ENCODE results near the gene GPR176. TPM values are rescaled to one million over a fixed set of nuclear protein-coding genes. Genes with fewer than 3 reads are reported as not detected.

The GPR176 gene
- total and polyA plus RNA-seq, 4 donors, result 18.2 to 73.6 (median 31.1) TPM

GRCh38 chr15:39869254-39869653, 50.8 kb downstream of the GPR176 start:
- no peak for ATAC-seq (ENCODE audit: low FRiP score)
- H3K36me3 ChIP-seq (ENCODE audit: control insufficient read depth in 1 of 2, insufficient read depth in 2 of 2, low read length in 1 of 2), result no peaks in the 10 kb centered on the region
- intact Hi-C loops (cut with DNase I), result no loop called here
- no peaks in the 10 kb centered on the region for H3K27me3 ChIP-seq (ENCODE audit: control insufficient read depth in 1 of 2, insufficient read depth in 2 of 2, low read length in 1 of 2)
- 94 to 97% methylated on average over 4 of the region's 4 CpGs for WGBS, 2 donors
- no peak overlapping the region for H3K4me3 ChIP-seq (ENCODE audit: low read length in 2 of 2)
- no peaks in the 10 kb centered on the region for H3K9me3 ChIP-seq (ENCODE audit: control insufficient read depth, low read length)
- peaks cover 2 to 3% of the 10 kb centered on the region in 2 donors for H3K4me1 ChIP-seq (ENCODE audit: control insufficient read depth in 1 of 2, insufficient read depth in 2 of 2, low read length in 2 of 2)
- DNase-seq, result no peak
- no peak overlapping the region for H3K27ac ChIP-seq (ENCODE audit: low read depth in 1 of 2, low read length in 2 of 2)

- Histone ChIP-seq H3K27ac (ENCODE audit: low read depth in 1 of 2, low read length in 2 of 2) (no peak overlapping the region), H3K36me3 (ENCODE audit: control insufficient read depth in 1 of 2, insufficient read depth in 2 of 2, low read length in 1 of 2) (no peaks in the 10 kb centered on the region), H3K4me3 (ENCODE audit: low read length in 2 of 2) (no peak overlapping the region), H3K4me1 (ENCODE audit: control insufficient read depth in 1 of 2, insufficient read depth in 2 of 2, low read length in 2 of 2) (peaks cover 2 to 3% of the 10 kb centered on the region in 2 donors), H3K27me3 (ENCODE audit: control insufficient read depth in 1 of 2, insufficient read depth in 2 of 2, low read length in 1 of 2) (no peaks in the 10 kb centered on the region), H3K9me3 (ENCODE audit: control insufficient read depth, low read length) (no peaks in the 10 kb centered on the region)
- 96 to 97% methylated on average over 2 of the region's 2 CpGs for WGBS, 2 donors
- ATAC-seq (ENCODE audit: low FRiP score) (no peak), DNase-seq (no peak)
- intact Hi-C loops (cut with DNase I), result no loop called here
Observed at GRCh38 chr15:39868396-39868795, 51.7 kb downstream of the GPR176 start.

- Histone ChIP-seq H3K4me1 (ENCODE audit: control insufficient read depth in 1 of 2, insufficient read depth in 2 of 2, low read length in 2 of 2) (no peaks in the 10 kb centered on the region), H3K9me3 (ENCODE audit: control insufficient read depth, low read length) (no peaks in the 10 kb centered on the region), H3K27me3 (ENCODE audit: control insufficient read depth in 1 of 2, insufficient read depth in 2 of 2, low read length in 1 of 2) (no peaks in the 10 kb centered on the region), H3K4me3 (ENCODE audit: low read length in 2 of 2) (no peak overlapping the region), H3K27ac (ENCODE audit: low read depth in 1 of 2, low read length in 2 of 2) (no peak overlapping the region), H3K36me3 (ENCODE audit: control insufficient read depth in 1 of 2, insufficient read depth in 2 of 2, low read length in 1 of 2) (no peaks in the 10 kb centered on the region)
- DNase-seq, result no peak
- intact Hi-C loops (cut with DNase I), result no loop called here
- WGBS, 2 donors, result 83 to 85% methylated on average over 1 of the region's 1 CpG
- no peak for ATAC-seq (ENCODE audit: low FRiP score)
Observed at GRCh38 chr15:39864116-39864515, 56.0 kb downstream of the GPR176 start.

- intact Hi-C loops (cut with DNase I), result no loop called here
- Histone ChIP-seq H3K27ac (ENCODE audit: low read depth in 1 of 2, low read length in 2 of 2) (no peak overlapping the region), H3K27me3 (ENCODE audit: control insufficient read depth in 1 of 2, insufficient read depth in 2 of 2, low read length in 1 of 2) (no peaks in the 10 kb centered on the region), H3K9me3 (ENCODE audit: control insufficient read depth, low read length) (no peaks in the 10 kb centered on the region), H3K36me3 (ENCODE audit: control insufficient read depth in 1 of 2, insufficient read depth in 2 of 2, low read length in 1 of 2) (no peaks in the 10 kb centered on the region), H3K4me3 (ENCODE audit: low read length in 2 of 2) (no peak overlapping the region), H3K4me1 (ENCODE audit: control insufficient read depth in 1 of 2, insufficient read depth in 2 of 2, low read length in 2 of 2) (no peaks in the 10 kb centered on the region)
- ATAC-seq (ENCODE audit: low FRiP score), result no peak
- DNase-seq, result no peak
- WGBS, 2 donors, result 93 to 95% methylated on average over 1 of the region's 1 CpG
Observed at GRCh38 chr15:39860871-39861270, 59.2 kb downstream of the GPR176 start.

- Histone ChIP-seq H3K4me1 (ENCODE audit: control insufficient read depth in 1 of 2, insufficient read depth in 2 of 2, low read length in 2 of 2) (no peaks in the 10 kb centered on the region), H3K27me3 (ENCODE audit: control insufficient read depth in 1 of 2, insufficient read depth in 2 of 2, low read length in 1 of 2) (no peaks in the 10 kb centered on the region), H3K36me3 (ENCODE audit: control insufficient read depth in 1 of 2, insufficient read depth in 2 of 2, low read length in 1 of 2) (no peaks in the 10 kb centered on the region), H3K27ac (ENCODE audit: low read depth in 1 of 2, low read length in 2 of 2) (no peak overlapping the region), H3K4me3 (ENCODE audit: low read length in 2 of 2) (no peak overlapping the region), H3K9me3 (ENCODE audit: control insufficient read depth, low read length) (no peaks in the 10 kb centered on the region)
- intact Hi-C loops (cut with DNase I), result no loop called here
- 90 to 94% methylated on average over 3 of the region's 3 CpGs for WGBS, 2 donors
- ATAC-seq (ENCODE audit: low FRiP score) (no peak), DNase-seq (no peak)
Observed at GRCh38 chr15:39860200-39860599, 59.9 kb downstream of the GPR176 start.

- no peak overlapping the region for H3K4me3 ChIP-seq (ENCODE audit: low read length in 2 of 2)
- ATAC-seq (ENCODE audit: low FRiP score) (no peak), DNase-seq (no peak)
- H3K27ac ChIP-seq (ENCODE audit: low read depth in 1 of 2, low read length in 2 of 2), result no peak overlapping the region
- no peaks in the 10 kb centered on the region for H3K9me3 ChIP-seq (ENCODE audit: control insufficient read depth, low read length)
- 97 to 98% methylated on average over 4 of the region's 4 CpGs for WGBS, 2 donors
- intact Hi-C loops (cut with DNase I), result no loop called here
- H3K27me3 ChIP-seq (ENCODE audit: control insufficient read depth in 1 of 2, insufficient read depth in 2 of 2, low read length in 1 of 2), result no peaks in the 10 kb centered on the region
- H3K36me3 ChIP-seq (ENCODE audit: control insufficient read depth in 1 of 2, insufficient read depth in 2 of 2, low read length in 1 of 2), result no peaks in the 10 kb centered on the region
- no peaks in the 10 kb centered on the region for H3K4me1 ChIP-seq (ENCODE audit: control insufficient read depth in 1 of 2, insufficient read depth in 2 of 2, low read length in 2 of 2)
Observed at GRCh38 chr15:39859636-39860035, 60.4 kb downstream of the GPR176 start.

GRCh38 chr15:39857132-39857531, 62.9 kb downstream of the GPR176 start:
- WGBS, 2 donors, result 75% methylated on average over 1 of the region's 1 CpG
- DNase-seq (no peak), ATAC-seq (ENCODE audit: low FRiP score) (no peak)
- H3K4me3 ChIP-seq (ENCODE audit: low read length in 2 of 2), result no peak overlapping the region
- no peaks in the 10 kb centered on the region for H3K4me1 ChIP-seq (ENCODE audit: control insufficient read depth in 1 of 2, insufficient read depth in 2 of 2, low read length in 2 of 2)
- no peaks in the 10 kb centered on the region for H3K27me3 ChIP-seq (ENCODE audit: control insufficient read depth in 1 of 2, insufficient read depth in 2 of 2, low read length in 1 of 2)
- intact Hi-C loops (cut with DNase I), result no loop called here
- H3K9me3 ChIP-seq (ENCODE audit: control insufficient read depth, low read length), result no peaks in the 10 kb centered on the region
- H3K36me3 ChIP-seq (ENCODE audit: control insufficient read depth in 1 of 2, insufficient read depth in 2 of 2, low read length in 1 of 2), result no peaks in the 10 kb centered on the region
- no peak overlapping the region for H3K27ac ChIP-seq (ENCODE audit: low read depth in 1 of 2, low read length in 2 of 2)

GRCh38 chr15:39856357-39856756, 63.7 kb downstream of the GPR176 start:
- H3K36me3 ChIP-seq (ENCODE audit: control insufficient read depth in 1 of 2, insufficient read depth in 2 of 2, low read length in 1 of 2), result no peaks in the 10 kb centered on the region
- WGBS, 2 donors, result 93 to 95% methylated on average over 3 of the region's 3 CpGs
- H3K27me3 ChIP-seq (ENCODE audit: control insufficient read depth in 1 of 2, insufficient read depth in 2 of 2, low read length in 1 of 2), result no peaks in the 10 kb centered on the region
- H3K4me3 ChIP-seq (ENCODE audit: low read length in 2 of 2), result no peak overlapping the region
- H3K27ac ChIP-seq (ENCODE audit: low read depth in 1 of 2, low read length in 2 of 2), result no peak overlapping the region
- ATAC-seq (ENCODE audit: low FRiP score), result no peak
- intact Hi-C loops (cut with DNase I), result no loop called here
- H3K9me3 ChIP-seq (ENCODE audit: control insufficient read depth, low read length), result no peaks in the 10 kb centered on the region
- peaks cover 2 to 5% of the 10 kb centered on the region in 2 donors for H3K4me1 ChIP-seq (ENCODE audit: control insufficient read depth in 1 of 2, insufficient read depth in 2 of 2, low read length in 2 of 2)
- DNase-seq, result no peak

GRCh38 chr15:39855400-39855799, 64.7 kb downstream of the GPR176 start:
- Histone ChIP-seq H3K27ac (ENCODE audit: low read depth in 1 of 2, low read length in 2 of 2) (no peak overlapping the region), H3K9me3 (ENCODE audit: control insufficient read depth, low read length) (no peaks in the 10 kb centered on the region), H3K36me3 (ENCODE audit: control insufficient read depth in 1 of 2, insufficient read depth in 2 of 2, low read length in 1 of 2) (no peaks in the 10 kb centered on the region), H3K27me3 (ENCODE audit: control insufficient read depth in 1 of 2, insufficient read depth in 2 of 2, low read length in 1 of 2) (no peaks in the 10 kb centered on the region), H3K4me1 (ENCODE audit: control insufficient read depth in 1 of 2, insufficient read depth in 2 of 2, low read length in 2 of 2) (peaks cover 2 to 5% of the 10 kb centered on the region in 2 donors), H3K4me3 (ENCODE audit: low read length in 2 of 2) (no peak overlapping the region)
- DNase-seq, result no peak
- intact Hi-C loops (cut with DNase I), result no loop called here
- no peak for ATAC-seq (ENCODE audit: low FRiP score)
- 78 to 86% methylated on average over 2 of the region's 2 CpGs for WGBS, 2 donors

Measured in aorta (tissue), 5 donors.